Pulmonary artery endothelial cell (primary cell): ENCODE measurements around the gene MAPKAPK3. TPM values are rescaled to one million over a fixed set of nuclear protein-coding genes. Genes with fewer than 3 reads are reported as not detected.
A peak's percentile ranks its signal among the peaks of the same experiment; 100 is the strongest.

Experiments used
- DNase-seq: peaks from one replicate; pipeline ENCODE4 v3.0.0-alpha.2; 2011; ENCODE audit warnings: low read depth, low spot score
- total RNA-seq: library from RNA; depleted of rRNA; stranded (reverse); fragments of >200 nt; gene quantifications from 2 replicates; pipeline ENCODE4 v1.2.3, GENCODE V29; 2014

Gene MAPKAPK3
- total RNA-seq: 18.9 and 32.4 TPM in 2 replicates

DNA sequence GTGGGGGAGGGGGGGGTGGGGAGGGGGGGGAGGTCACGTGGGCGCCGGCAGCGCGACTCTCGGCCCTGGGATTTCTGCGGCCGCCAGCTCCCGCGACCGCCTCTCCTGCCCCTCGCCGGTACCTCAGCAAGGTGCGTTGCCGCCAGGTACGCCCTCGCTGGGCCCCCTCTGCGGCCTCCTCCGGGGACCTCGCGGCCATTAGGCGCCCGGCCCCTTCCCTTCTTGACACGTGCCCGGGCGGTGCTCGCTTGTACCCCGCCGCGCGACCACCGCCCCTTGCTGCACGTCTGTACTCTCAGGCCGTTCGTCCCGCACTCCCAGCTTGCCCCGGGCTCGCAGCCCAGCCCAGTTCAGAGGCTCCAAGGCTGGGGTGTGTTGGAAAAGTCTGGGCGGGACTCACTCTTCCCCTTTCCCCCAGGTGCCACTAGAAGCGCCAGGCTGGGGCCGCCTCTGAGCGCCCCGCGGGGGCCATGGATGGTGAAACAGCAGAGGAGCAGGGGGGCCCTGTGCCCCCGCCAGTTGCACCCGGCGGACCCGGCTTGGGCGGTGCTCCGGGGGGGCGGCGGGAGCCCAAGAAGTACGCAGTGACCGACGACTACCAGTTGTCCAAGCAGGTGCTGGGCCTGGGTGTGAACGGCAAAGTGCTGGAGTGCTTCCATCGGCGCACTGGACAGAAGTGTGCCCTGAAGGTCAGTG lies at the start of gene MAPKAPK3:
Gene MAPKAPK3, plus strand, starts transcription at position 56 of the 696 bp plus-strand sequence. Its CDS starts 415 bp downstream, at position 471.
- no peak for DNase-seq

DNA sequence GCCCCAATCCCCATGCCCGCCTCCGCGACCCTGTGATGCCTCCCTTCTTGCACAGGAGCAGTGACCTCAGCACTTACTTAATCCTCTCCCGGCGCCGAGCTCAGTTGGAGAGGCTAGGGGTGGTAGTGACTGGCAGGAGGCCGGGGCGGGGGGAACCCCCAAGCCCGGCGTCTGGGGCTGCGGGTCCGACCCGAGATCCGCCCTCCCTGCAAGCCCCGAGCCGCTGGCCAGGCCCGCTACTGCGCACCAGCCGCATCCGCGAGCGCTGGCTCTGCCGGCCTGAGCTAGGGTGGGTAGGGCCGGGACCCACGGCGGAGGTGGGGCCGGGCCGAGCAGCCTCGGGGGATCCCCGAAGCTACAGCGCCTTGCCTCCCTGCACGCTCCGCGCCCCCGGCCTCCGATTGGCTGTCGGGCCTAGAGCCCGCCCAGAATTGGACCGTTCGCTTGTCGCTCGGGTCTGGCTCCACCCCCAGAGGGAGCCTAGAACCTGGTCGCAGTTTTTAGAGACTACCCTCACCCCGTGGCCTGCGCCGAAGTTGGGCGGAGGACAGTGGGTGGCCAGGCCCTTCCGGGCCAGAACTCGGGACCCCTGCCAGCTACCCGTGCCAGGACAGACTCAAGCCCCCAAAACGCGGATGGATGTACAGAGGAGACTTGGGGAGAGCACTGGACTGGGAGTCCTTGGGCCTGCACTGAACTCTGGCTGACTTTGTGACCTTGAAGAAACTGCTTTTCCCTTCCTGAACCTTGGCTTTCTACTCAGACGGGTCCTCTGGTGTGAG lies 49.4 kb upstream of the MAPKAPK3 start, which contains the start of gene C3orf18:
Gene C3orf18, minus strand, starts transcription at position 362 of the 782 bp plus-strand sequence. CDS start 2,048 bp downstream, outside the sequence.
- peak; percentile 58 for DNase-seq

DNA sequence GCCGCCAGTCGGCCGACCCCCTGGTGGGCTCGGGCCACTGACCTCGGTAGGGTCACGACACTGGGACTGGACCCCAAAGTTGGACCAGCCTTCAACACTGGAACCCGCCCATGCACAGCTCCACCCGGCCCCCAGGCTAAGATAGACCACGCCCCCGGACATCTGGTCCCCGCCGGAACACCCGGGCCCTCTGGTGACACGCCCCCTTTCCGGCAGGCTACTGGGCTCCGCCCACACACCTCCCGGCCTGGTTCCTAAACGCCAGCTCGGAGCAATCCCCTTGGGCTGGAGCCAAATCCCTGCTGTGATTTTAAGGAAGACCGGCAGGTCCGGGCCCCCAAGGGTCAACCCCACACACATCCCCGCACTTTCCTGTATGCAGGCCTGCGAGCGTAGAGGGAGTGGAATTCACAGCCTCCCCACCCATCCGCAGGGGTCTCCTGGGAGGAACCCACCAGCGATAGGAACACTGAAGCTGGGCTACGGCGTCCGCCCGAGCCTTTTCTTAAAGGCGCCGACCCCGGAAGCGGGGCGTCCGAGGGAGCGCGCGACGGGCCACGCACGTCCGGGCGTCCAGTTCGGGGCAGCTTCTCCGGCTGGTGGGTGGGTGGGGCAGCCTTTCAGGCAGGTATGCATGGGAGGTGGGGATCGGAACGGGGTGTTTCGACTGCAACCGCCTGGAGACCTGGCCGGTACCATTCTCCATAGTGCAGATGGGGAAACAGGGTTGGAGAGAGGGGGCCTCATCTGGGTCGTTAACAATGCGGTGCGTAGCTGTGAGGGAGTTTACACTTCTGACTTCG lies 47.8 kb upstream of the MAPKAPK3 start, which contains the start of gene HEMK1:
Gene HEMK1, plus strand, starts transcription at position 576 of the 803 bp plus-strand sequence. CDS start 1,583 bp downstream, outside the sequence.
- peak; percentile 57 for DNase-seq

DNA sequence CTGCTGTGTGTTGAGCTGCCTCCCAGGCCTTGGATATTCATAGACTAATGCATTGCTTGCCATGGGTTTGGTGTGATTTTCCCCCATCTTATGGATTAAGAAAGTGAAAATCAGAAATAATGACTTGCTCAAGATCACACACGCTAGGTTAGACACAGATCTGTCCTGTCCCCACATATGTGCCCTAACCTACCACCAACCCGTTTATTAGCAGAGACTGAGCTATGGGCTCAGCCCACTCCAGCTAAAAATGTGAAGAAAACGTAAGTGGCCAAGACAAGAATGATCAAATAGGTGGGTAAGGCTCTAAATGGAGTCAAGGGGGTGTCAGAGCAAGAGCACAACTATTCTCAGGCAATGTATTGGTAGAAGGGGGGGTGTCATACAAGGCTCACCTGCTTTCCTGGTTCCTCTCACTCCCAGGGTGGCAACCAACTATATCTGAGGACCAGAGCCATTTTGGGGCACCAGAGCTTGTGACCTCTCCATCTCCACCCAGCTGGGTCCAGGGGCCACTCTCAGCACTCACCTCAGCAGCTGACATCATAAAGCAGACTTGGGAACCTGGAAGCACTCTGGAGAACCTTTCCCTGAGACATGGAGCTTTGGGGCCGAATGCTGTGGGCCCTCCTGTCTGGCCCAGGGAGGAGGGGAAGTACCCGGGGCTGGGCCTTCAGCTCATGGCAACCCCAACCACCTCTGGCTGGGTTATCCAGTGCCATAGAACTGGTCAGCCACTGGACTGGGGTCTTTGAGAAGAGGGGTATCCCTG lies 46.3 kb upstream of the MAPKAPK3 start:
- no peak for DNase-seq

DNA sequence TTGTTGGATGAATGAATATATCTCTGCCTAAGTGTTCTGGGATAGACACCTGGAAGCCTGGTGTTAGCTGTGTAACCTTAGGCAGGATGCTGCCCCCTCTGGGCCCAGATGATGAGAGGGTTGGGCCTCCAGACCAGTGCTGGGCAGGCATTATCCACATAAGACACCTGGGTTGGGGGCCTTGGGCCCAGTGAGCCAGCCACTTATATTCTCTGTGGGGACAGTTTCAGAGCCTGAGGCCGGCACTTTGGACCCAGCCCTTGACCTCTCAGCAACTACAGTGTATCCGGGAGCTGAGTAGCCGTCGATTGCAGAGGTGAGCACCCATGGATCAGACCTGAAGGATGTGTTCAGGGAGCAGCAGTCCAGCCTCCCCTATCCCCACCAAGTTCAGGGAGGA lies 45.5 kb upstream of the MAPKAPK3 start:
- no peak for DNase-seq

DNA sequence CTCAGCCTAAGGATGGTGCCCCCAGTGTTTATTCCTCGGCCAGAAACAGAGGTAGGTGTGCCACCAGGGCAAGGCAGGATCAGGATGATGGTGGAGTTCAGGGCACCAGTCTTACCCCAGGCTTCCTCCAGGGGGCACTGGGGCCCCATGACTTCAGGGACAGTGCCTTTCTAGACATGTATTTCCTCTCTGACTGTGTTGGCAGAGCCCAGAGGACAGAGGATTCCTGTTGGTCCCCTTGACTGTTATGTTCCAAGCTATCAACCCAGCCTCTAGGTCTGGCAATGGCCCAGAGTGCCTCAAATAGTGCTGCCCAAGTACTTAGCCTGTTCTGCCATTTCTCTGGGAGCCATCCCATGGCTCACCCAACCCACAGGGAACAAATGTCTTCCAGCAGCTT lies 44.8 kb upstream of the MAPKAPK3 start:
- peak; percentile 30 for DNase-seq

DNA sequence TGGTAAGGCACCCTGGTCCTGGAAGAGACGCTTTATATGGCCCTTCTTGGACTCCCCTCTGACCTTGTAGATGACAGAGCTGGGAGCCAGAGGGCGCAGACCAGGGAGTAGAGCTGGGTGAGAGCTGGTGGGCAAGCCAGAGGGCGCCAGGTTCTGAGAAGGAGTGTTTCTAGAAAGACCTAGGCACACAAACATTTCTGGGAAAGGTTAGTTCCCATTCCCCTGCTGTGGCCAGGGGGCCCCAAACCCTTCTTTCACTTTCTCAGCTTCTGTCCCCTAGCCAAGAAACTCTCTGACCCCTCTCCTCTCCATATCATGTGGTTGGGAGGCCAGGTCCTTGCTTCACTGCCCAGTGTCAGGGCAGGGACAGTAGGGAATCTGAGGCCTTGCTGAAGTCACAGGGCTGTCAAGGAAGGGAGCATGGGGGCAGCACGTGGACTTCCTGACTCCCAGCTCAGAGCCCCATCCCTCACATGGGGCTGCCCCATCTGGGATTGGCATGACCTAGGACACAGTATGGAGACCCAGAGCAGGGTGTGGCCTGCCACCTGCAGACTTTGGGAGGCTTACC lies 44.1 kb upstream of the MAPKAPK3 start:
- no peak for DNase-seq

DNA sequence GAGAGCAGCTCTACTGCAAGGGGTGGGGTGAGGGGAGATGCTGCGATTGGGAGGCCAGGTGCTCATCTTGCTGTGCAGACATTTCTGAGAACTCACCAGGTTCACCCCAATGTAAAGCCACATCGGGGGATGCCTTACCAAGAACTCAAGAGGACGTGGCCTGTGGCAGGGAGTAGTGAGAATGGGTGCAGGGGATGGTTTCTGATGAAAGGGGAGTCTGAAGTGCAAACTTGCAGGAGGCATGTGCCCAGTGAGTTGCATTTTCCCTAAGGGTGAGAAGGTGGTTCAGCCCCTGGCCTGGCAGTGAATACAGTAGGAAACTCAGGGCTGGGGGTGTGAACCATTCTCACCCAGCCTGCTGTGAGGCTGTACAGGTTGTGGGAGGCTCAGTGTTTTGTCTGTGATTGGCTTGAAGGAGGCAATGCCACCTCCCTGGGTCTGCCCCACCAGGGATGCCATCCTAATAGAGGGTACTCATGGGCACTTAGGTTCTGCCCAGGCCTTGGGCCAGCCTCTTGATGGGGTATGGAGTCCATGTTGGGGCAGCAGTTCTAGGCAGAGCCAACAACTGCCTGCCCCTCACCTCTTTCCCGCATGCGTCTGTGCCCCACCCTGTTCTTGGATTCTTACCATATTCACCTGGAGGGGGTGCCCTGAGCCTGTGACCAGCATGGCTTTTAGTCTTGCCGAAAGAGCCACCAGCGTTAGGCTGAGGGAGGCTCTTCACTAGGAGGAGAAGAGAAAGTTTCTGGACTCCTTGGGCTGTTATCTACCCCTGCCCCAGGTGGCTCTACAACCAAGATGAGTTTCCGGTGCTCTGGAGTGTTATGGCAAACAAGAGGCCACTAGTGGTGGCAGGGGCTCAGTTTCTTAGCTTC lies 43.1 kb upstream of the MAPKAPK3 start:
- no peak for DNase-seq

DNA sequence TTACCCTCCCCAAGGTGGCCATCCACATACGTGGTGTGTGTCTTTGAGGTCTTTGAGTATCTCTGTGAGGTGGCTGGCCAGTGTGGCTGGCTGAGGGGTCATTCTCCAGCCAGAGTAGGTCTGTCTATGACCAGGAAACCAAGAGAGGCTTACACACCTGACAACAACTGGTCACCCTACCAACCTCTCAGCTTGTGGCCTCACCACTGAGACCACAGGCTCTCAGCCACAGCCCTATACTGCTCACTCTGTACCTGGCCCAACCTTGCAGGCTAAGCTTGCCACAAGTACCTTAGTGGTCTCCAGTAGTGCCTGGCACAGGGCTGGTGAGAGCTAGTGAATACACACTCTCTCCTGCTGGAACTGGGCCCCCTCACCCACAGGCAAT lies 42.5 kb upstream of the MAPKAPK3 start:
- DNase-seq: no peak

DNA sequence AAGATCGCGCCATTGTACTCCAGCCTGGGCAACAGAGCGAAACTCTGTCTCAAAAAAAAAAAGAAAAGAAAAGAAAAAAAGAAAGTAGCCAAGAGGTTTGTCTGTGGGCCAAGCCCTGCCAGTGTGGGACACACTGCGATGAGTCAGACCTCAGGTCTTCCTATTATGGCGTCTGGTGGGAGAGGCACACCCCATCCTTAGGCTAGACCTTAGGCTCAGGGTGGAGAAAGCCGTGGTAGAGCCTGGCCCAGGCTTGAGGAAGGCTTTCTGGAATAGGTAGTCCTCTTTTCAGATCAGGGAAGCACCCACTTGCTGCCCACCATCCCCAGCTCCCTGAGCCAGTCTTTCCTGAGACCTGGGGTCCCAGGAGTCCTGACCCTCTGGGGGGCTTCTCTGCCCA lies 41.6 kb upstream of the MAPKAPK3 start:
- no peak for DNase-seq

DNA sequence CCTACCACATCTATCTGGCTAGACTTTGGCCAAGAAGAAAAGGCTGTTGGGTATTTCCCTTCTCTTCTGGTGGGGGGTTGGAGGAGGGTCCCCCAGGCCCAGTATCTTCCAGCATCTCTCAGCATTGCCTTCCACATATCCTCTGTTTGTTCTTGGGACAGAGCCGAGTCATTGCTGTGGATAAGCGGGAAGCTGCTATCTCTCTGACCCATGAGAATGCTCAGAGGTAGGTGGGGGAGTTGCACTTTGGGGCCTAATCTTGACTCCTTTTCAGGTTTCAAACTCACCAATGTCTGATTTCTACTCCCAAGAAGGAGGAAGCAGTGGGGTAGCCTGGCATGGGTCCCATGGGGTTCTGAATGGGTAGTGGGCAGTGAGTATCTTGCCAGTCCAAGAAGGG lies 39.6 kb upstream of the MAPKAPK3 start:
- DNase-seq: no peak

DNA sequence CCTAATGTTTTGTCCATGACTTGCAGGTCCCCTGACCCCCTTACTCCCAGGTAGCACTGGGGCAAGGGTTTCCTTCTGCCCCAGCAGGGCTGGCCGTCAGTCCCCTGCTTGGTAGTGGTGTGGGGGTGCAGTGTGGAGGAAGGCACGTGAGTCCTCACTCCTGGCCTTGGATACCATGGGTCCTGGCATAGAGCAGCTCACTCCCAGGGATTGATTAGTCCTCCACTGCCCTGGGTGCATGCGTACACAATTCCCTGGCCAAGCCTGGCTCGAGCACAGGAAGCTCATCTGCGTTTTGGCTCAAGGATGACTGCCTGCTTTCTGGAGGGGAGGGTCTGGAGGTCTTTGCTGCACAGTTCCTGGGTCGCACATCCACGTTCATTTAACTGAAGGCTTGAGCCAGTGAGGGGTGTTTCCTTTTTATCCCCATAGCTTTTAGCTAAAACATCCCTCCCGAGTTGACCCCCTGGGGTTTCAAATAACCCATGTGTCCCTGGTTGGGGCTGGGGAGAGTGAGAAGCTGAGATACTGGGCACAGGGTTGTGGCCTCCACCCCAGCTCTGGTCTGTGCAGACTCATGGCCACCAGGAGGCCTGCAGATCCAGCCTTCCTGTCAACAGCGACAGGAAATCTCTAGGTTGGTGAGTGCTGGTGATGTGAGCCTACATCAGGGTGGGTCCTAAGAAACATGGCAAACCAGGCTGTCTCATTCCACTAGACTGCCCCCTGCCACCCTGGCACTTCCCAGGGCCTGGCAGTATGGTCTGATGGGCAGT lies 36.1 kb upstream of the MAPKAPK3 start:
- no peak for DNase-seq

DNA sequence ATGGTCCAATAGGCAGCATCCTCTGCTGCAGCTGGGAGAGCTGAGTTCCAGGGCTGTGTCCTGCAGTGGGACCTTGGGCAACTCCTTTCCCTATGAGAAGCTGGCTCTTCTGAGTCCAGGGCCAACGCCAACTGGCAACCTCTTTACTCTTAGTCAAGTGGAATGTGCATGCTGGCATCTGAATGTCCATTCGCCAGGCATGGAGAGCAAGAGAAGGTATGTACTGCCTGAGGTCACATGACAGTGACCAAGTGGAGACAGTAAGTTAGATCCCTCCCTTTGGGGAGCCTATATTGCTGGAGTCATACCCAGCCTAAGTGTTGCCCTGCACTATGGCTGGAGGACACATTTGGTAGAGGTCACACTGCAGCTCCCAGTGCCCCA lies 35.5 kb upstream of the MAPKAPK3 start:
- no peak for DNase-seq

DNA sequence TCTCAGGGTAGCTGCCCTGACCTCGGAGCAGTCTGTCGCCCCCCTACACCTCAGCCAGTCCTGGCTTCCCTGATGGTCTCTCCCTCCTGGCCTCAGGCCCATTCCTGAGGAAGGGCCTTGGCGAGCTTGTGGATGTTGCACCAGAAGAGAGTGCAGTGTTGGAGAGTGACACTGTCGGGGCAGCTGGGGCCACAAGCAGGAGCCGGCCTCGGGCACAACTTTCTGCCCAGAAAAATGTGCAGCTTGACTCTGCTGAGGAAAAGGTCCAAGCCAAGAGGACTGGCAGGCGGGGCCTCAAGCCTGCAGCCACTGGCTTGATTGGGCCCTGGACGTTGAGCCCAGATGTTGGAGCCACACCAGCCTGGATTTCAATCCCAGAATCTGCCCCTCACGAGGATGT lies 34.9 kb upstream of the MAPKAPK3 start:
- DNase-seq: no peak

DNA sequence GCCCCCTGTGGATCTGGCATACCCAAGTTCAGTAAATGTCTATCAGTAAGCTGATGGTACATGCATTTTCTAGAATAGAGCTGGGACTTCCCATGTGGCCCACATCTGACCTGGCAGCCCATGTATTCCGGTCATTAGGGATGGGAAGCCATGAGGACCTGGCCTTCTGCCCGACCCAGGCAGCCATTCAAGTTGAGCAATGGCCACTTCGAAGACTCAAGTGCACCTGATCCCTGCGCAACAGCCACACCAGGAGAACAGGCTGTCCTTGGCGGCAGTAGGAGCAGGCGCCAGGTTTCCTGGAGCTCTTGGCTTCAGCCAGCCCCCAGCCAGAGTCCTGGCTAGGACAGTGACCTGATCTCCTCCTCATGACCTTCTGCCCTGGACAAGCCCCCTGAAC lies 33.1 kb upstream of the MAPKAPK3 start:
- no peak for DNase-seq

DNA sequence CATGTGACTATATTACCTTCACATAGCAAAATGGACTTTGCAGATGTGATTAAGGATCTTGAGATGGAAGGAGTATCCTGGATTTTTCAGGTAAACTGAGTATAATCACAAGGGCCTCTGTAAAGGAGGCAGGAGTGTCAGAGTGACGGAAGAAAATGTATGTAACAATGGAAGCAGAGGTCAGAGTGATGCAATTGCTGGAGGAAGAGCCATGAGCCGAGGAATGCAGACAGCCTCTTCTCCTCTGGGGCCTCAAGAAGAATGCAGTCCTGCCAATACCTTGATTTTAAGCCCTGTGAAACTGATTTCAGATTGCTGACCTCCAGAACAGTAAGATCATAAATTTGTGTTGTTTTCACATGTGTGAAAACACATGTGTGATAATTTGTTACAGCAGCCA lies 32.6 kb upstream of the MAPKAPK3 start:
- DNase-seq: no peak

DNA sequence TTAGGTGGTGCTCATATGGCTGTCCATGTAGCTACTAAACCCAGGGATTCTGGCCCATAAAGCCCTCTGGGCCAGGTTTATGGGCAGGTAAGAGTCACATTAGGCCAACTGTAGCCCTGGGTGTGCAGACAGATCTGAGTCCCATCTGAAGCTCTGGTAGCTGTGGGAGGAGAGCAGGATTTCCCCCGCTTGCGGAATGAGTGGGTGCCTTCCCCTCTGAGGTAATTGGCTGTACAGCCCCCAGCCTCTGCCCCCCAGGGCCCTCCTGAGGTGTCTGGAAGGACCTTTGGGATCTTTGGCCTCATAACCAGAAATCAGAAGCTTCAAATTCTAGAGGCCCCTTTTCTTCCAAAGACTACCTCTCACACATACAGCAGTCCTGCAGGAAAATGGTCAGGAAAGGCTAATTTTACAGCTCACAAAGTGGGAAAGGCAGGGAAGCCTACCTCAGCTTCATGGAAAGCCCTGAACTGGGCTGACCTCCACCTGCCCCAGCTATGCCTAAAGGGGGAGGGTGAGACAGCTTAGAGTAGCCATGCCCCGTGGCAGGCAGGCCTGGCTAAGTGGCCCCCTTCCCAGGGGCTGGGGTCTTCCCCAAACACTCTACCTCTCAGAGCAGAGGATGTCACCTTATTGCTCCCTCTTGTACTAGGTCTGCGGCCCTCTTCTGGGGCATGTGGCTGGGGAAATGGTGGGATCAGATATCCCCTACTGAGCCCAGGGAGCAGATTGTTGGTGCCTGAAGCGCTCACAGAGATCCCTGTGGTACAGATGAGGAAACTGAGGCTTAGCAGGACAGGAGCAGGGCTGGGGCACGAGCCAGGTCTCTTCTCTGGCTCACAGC lies 30.8 kb upstream of the MAPKAPK3 start:
- no peak for DNase-seq

DNA sequence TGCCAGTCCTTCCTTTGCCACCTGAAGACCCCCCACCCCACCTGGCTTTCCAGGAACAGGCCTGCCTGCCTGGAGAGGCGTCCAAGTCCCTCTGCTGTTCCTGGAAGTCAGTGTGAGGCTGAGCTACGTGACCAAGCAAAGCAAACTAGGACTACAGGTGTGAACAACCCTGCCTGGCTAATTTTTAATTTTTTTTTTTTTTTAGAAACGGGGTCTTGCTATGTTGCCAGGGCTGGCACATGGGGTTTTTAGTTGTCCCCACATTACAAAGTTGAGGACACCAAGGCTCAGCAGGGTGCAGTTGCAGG lies 30.2 kb upstream of the MAPKAPK3 start:
- DNase-seq: no peak
